Left lung (tissue), 10 donors: ENCODE measurements around the gene REPS1. TPM values are rescaled to one million over a fixed set of nuclear protein-coding genes. Genes with fewer than 3 reads are reported as not detected.

Source experiments
- ATAC-seq: fragments of 200-7000 bp; cut with Tn5 transposase; one replicate; pipeline ENCODE4 v1.9.1; 2020; ENCODE audit warnings: moderate library complexity
- DNase-seq, 4 donors: peaks; one replicate each; pipeline ENCODE4 v3.0.0-alpha.2; 2013 to 2020
- H3K27ac ChIP-seq, 2 donors: fragments of 200-600 bp; sonication (generic) in 1 of 2; one replicate each; pipeline versions ENCODE4 v1.5.0 to v1.8.0; 2020 to 2021
- H3K27me3 ChIP-seq, 2 donors: fragments of 200-600 bp; sonication (generic) in 1 of 2; one replicate each; pipeline versions ENCODE4 v1.5.0 to v1.8.0; 2020 to 2021
- H3K36me3 ChIP-seq, 2 donors: fragments of 200-600 bp; sonication (generic) in 1 of 2; one replicate each; pipeline versions ENCODE4 v1.5.0 to v1.8.0; 2020 to 2021
- H3K4me1 ChIP-seq, 2 donors: fragments of 200-600 bp; one replicate each; pipeline ENCODE4 v1.8.0; 2021
- H3K4me3 ChIP-seq, 2 donors: fragments of 200-600 bp; sonication (generic) in 1 of 2; one replicate each; pipeline versions ENCODE4 v1.5.0 to v1.8.0; 2020 to 2021; ENCODE audit warnings: mild to moderate bottlenecking in 1 of 2
- H3K9me3 ChIP-seq, 2 donors: fragments of 200-600 bp; sonication (generic) in 1 of 2; one replicate each; pipeline versions ENCODE4 v1.5.0 to v1.8.0; 2020 to 2021
- intact Hi-C, 2 donors: fragments of 100-400 bp; cut with DNase I; formaldehyde crosslinking; loops; one replicate each; pipeline versions ENCODE4 v1.11.2 to v1.14.2; 2022
- polyA plus RNA-seq, 6 donors: library from polyadenylated mRNA; unstranded; fragments of 120-200 nt; gene quantifications; one replicate each; pipeline ENCODE4 v1.2.1, GENCODE V29; 2013; ENCODE audit not compliant: insufficient read length in 6 of 6
- total RNA-seq, 2 donors: library from RNA; stranded (reverse); fragmentation: NEBNext Ultra II Directional; extraction: Animal tissue kit (Norgen Biotek cat#: 25700); gene quantifications; one replicate each; pipeline ENCODE4 v1.2.1, GENCODE V29; 2021
- TF ChIP-seq, protein P1 (sequence below), 2 donors: fragments of 200-600 bp; sonication (generic) in 1 of 2; IDR thresholded peaks; one replicate each; pipeline versions ENCODE4 v1.5.0 to v1.8.0; 2021; ENCODE audit warnings: antibody characterized with exemption in 2 of 2
- donor health status: DM: no; HTN: yes; CAD: no.
- donor health status: DM: no; HTN: no; CAD: no.

The REPS1 gene
- total and polyA plus RNA-seq, 8 donors, result 29.3 to 83.9 (median 63.6) TPM

DNA sequence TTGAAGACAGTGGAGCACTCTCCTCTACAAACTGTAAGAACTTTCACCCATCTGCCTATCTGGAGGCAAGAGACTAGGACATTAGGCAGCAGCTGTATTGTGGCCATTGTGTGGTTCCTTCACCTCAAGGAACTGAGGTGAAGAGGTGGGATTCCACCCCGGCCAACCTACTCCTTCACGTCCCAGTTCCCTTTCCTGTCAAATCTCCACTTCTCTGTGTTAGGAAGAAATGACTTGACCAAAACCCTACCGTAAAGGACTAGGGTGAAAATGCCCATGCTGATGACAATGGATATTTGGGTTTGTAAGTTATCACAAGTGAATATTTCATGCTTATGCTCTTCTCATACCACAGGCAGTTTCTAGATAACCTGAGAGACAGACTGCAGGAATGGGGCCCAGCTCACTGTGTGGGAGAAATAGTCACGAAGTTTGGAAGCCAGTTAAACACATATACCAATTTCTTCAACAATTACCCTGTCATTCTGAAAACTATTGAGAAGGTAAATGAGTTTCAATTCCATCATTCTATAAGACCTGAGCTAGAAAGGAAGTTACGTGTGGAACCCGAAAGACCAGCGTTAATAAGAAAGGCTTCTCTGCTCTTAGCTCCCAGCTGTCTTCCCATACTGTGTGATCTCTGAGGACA is 105.6 kb downstream of the REPS1 start:
- Histone ChIP-seq H3K27me3 (no peaks in the 10 kb centered on the region), H3K4me3 (no peak overlapping the region), H3K36me3 (no peaks in the 10 kb centered on the region), H3K9me3 (no peaks in the 10 kb centered on the region), H3K4me1 (no peaks in the 10 kb centered on the region), H3K27ac (no peak overlapping the region)
- DNase-seq, result no peak
- TF ChIP-seq, protein P1, sequence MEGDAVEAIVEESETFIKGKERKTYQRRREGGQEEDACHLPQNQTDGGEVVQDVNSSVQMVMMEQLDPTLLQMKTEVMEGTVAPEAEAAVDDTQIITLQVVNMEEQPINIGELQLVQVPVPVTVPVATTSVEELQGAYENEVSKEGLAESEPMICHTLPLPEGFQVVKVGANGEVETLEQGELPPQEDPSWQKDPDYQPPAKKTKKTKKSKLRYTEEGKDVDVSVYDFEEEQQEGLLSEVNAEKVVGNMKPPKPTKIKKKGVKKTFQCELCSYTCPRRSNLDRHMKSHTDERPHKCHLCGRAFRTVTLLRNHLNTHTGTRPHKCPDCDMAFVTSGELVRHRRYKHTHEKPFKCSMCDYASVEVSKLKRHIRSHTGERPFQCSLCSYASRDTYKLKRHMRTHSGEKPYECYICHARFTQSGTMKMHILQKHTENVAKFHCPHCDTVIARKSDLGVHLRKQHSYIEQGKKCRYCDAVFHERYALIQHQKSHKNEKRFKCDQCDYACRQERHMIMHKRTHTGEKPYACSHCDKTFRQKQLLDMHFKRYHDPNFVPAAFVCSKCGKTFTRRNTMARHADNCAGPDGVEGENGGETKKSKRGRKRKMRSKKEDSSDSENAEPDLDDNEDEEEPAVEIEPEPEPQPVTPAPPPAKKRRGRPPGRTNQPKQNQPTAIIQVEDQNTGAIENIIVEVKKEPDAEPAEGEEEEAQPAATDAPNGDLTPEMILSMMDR (IDR thresholded peaks at IDR 0.05), result no peak
- intact Hi-C loops, result no loop called here
- no peak for ATAC-seq

DNA sequence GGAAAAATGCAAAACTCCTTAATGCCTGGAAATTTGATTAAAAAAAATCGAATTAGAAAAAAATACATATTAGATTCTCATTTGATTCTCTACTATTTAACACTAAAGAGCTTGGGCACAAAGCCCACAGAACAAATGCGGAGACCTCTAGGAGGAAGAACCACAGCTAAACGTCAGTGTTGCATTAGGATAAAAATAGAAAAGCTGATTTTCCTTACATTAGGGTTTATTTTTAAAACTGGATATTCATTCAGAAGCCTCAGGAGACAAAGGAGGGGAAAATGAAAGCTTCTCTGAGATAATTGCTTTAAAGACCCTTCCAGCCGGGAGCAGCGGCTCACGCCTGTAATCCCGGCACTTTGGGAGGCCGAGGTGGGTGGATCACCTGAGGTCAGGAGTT is 114.9 kb downstream of the REPS1 start:
- TF ChIP-seq, protein P1 (IDR thresholded peaks at IDR 0.05), result no peak
- H3K27me3 ChIP-seq, result no peaks in the 10 kb centered on the region
- DNase-seq, result no peak
- H3K9me3 ChIP-seq, result no peaks in the 10 kb centered on the region
- no peak overlapping the region for H3K27ac ChIP-seq
- no peaks in the 10 kb centered on the region for H3K4me1 ChIP-seq
- no peak for ATAC-seq
- H3K36me3 ChIP-seq, result no peaks in the 10 kb centered on the region
- intact Hi-C loops, result no loop called here
- H3K4me3 ChIP-seq, result no peak overlapping the region

DNA sequence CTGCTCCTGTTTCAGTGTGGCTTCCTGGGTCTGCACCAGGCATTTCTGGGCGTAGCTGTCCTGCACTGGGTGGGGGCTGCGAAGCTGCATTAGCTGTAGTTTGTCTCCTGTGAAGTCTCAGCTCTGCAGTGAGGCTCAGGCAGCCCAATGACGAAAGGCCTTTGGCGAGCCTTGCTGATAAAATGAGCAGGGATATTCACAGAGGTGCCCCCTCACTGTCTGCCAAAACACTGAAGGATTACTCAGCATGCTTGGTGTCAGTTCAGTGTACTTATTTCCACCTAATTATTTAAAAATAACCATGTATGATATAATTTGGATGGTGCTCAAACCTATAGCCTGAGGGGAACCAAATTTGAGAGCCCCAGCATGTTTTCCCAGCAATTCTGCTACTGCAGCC is 118.7 kb downstream of the REPS1 start:
- DNase-seq, result no peak
- Histone ChIP-seq H3K36me3 (no peaks in the 10 kb centered on the region), H3K4me1 (no peaks in the 10 kb centered on the region), H3K9me3 (no peaks in the 10 kb centered on the region), H3K27ac (no peak overlapping the region), H3K4me3 (no peak overlapping the region), H3K27me3 (no peaks in the 10 kb centered on the region)
- TF ChIP-seq, protein P1 (IDR thresholded peaks at IDR 0.05), result no peak
- ATAC-seq, result no peak
- intact Hi-C loops, result no loop called here

DNA sequence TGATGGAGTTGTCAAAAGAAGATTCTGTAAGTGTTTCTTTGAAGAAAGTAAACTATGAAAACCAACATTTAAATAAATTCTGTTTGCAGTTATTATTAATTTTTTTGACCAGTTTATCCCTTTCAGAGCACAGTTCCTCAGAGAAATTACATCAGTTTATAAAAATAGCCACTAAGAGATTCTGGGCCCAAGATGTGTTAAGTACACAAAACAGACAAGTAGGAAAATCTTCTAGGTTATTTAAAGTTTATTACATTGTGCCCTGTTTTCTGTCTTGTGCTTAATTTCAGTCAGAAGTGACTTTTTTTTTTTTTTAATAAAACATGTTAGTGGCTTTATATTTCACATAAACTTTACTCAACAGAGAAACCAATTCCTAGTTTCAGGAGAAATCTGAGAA is 119.9 kb downstream of the REPS1 start:
- intact Hi-C loops, result no loop called here
- no peak for ATAC-seq
- H3K9me3 ChIP-seq, result no peaks in the 10 kb centered on the region

DNA sequence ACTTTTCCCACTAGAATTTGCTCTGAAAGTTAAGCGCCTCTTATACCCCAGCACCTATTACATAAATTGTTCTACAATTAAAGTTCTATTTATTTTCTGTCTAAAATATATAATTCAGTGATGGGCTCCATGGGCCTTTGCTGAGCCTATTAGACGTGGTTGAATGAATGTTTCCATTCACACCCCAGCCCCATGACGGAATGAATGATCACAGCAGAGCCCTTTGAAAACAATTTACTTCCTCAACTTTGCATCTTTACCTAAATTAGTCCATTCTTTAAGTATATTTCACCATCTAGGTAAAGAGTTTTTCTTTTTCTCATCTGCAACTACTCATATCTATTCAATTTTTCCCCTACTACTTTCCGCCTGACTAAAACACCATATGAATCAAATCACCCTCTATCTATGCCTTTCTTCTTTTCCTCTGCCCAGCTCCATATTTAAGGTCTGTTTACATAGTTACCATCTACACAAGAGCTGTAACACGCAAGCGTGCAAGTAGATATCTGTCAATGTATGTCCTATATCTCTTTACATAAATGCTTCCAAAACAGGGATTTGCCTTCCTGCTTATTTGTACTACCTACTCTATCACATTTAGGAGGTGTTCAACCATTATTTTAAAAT is 122.5 kb downstream of the REPS1 start:
- intact Hi-C loops, result no loop called here
- no peaks in the 10 kb centered on the region for H3K36me3 ChIP-seq
- TF ChIP-seq, protein P1 (IDR thresholded peaks at IDR 0.05), result no peak
- no peaks in the 10 kb centered on the region for H3K9me3 ChIP-seq
- H3K4me3 ChIP-seq, result no peak overlapping the region
- DNase-seq (no peak), ATAC-seq (no peak)
- H3K27me3 ChIP-seq, result no peaks in the 10 kb centered on the region
- H3K4me1 ChIP-seq, result no peaks in the 10 kb centered on the region
- H3K27ac ChIP-seq, result no peak overlapping the region

More for the DNA sequence above, 119.9 kb downstream of the REPS1 start:
- Histone ChIP-seq H3K27ac (no peak overlapping the region), H3K27me3 (no peaks in the 10 kb centered on the region), H3K4me1 (no peaks in the 10 kb centered on the region), H3K36me3 (no peaks in the 10 kb centered on the region), H3K4me3 (no peak overlapping the region)
- TF ChIP-seq, protein P1 (IDR thresholded peaks at IDR 0.05), result no peak
- no peak for DNase-seq
